Fibroblast of lung (primary cell): ENCODE results near the gene GABRR2.

ENCODE experiments used
- CTCF ChIP-seq, 2 donors: IDR thresholded peaks in 1 of 2; conservative IDR thresholded peaks in 1 of 2; 1 replicate in 1 of 2; 2 replicates in 1 of 2; pipeline ENCODE4 v1.5.1; 2011 to 2012; ENCODE audit warnings: low read length in 2 of 2, control low read depth in 1 of 2, inconsistent platforms in 1 of 2, low read depth in 1 of 2, mild to moderate bottlenecking in 1 of 2
- EZH2 ChIP-seq: IDR thresholded peaks from 2 replicates; pipeline ENCODE4 v1.5.1; 2012; ENCODE audit warnings: low read length, control low read depth, mild to moderate bottlenecking; ENCODE audit errors: missing control alignments

- TF ChIP-seq CTCF (conservative IDR thresholded peaks at IDR 0.05 in 1 of 2, IDR thresholded peaks at IDR 0.05 in 1 of 2; ENCODE audit: low read depth in 1 of 2, low read length in 2 of 2) (no peak), EZH2 (no peak)
Measured at GRCh38 chr6:89347825-89348224, 32.7 kb upstream of the GABRR2 start.
